Breast epithelium (tissue), 3 donors: Measurements from ENCODE around the gene TMEM131.

Experiments used
- POLR2AphosphoS5 ChIP-seq, 3 donors: sonication (generic); formaldehyde crosslinking; IDR thresholded peaks; one replicate each; pipeline ENCODE4 v1.6.1; 2017; ENCODE audit warnings: antibody characterized with exemption in 3 of 3
- TF ChIP-seq, protein P1 (sequence below), 3 donors: fragments of 450-650 bp; IDR thresholded peaks; one replicate each; pipeline ENCODE4 v1.5.1; 2016 to 2017; ENCODE audit warnings: antibody characterized with exemption in 3 of 3, mild to moderate bottlenecking in 3 of 3, moderate library complexity in 3 of 3

GRCh38 chr2:97759727-97760407 is 235.9 kb downstream of the TMEM131 start:
- TF ChIP-seq POLR2AphosphoS5 (IDR thresholded peaks at IDR 0.05) = no peak
- TF ChIP-seq, protein P1, sequence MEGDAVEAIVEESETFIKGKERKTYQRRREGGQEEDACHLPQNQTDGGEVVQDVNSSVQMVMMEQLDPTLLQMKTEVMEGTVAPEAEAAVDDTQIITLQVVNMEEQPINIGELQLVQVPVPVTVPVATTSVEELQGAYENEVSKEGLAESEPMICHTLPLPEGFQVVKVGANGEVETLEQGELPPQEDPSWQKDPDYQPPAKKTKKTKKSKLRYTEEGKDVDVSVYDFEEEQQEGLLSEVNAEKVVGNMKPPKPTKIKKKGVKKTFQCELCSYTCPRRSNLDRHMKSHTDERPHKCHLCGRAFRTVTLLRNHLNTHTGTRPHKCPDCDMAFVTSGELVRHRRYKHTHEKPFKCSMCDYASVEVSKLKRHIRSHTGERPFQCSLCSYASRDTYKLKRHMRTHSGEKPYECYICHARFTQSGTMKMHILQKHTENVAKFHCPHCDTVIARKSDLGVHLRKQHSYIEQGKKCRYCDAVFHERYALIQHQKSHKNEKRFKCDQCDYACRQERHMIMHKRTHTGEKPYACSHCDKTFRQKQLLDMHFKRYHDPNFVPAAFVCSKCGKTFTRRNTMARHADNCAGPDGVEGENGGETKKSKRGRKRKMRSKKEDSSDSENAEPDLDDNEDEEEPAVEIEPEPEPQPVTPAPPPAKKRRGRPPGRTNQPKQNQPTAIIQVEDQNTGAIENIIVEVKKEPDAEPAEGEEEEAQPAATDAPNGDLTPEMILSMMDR (IDR thresholded peaks at IDR 0.05) = no peak
